Uterus (tissue), 2 donors: ENCODE data around the gene TRH.

Experiments
- POLR2A ChIP-seq, 2 donors: fragments of 450-650 bp; IDR thresholded peaks; one replicate each; pipeline ENCODE4 v1.6.1; 2016; ENCODE audit warnings: antibody characterized with exemption in 2 of 2, mild to moderate bottlenecking in 1 of 2, moderate library complexity in 1 of 2
- TF ChIP-seq, protein P1 (sequence below), 4 experiments: fragments of 200-600 bp in 2 of 4; fragments of 450-650 bp in 2 of 4; sonication (generic) in 2 of 4; IDR thresholded peaks; one replicate each; pipeline ENCODE4 v1.5.1; 2016 to 2019; ENCODE audit warnings: antibody characterized with exemption in 4 of 4, mild to moderate bottlenecking in 2 of 4, moderate library complexity in 1 of 4

DNA sequence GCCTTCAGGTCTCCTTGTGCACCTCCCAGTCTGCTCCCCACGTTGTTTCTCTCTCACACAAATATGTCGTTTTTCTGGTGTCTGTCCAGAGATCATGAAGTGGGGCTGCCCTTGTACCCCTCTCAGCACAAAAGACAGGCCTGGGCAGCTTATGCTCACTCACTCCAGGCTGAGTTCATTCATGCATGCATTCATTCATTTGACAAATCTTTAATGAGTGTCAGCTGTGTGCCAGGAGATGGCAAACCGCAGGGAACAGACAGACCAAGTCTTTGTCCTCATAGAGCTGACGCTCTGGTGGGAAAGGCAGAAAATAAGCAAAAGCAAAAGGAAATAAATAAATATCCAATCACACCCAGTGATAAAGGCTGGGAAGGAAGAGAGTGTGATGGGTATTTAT is 7.6 kb upstream of the TRH start:
- TF ChIP-seq, protein P1, sequence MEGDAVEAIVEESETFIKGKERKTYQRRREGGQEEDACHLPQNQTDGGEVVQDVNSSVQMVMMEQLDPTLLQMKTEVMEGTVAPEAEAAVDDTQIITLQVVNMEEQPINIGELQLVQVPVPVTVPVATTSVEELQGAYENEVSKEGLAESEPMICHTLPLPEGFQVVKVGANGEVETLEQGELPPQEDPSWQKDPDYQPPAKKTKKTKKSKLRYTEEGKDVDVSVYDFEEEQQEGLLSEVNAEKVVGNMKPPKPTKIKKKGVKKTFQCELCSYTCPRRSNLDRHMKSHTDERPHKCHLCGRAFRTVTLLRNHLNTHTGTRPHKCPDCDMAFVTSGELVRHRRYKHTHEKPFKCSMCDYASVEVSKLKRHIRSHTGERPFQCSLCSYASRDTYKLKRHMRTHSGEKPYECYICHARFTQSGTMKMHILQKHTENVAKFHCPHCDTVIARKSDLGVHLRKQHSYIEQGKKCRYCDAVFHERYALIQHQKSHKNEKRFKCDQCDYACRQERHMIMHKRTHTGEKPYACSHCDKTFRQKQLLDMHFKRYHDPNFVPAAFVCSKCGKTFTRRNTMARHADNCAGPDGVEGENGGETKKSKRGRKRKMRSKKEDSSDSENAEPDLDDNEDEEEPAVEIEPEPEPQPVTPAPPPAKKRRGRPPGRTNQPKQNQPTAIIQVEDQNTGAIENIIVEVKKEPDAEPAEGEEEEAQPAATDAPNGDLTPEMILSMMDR (IDR thresholded peaks at IDR 0.05) = no peak
- no peak for TF ChIP-seq POLR2A (IDR thresholded peaks at IDR 0.05)
